KMS-11 (cell line): ENCODE data around the gene CNTN1.

ENCODE experiments used
- H2AFZ ChIP-seq: fragments of 200-600 bp; sonication (generic); 2 replicates; pipeline ENCODE4 v1.6.1; 2016; ENCODE audit warnings: antibody characterized with exemption, mixed run types, low read depth
- H3K27ac ChIP-seq: fragments of 200-600 bp; sonication (generic); 2 replicates; pipeline ENCODE4 v1.6.1; 2016; ENCODE audit warnings: mild to moderate bottlenecking, mixed run types
- H3K27me3 ChIP-seq: fragments of 200-600 bp; sonication (generic); 2 replicates; pipeline ENCODE4 v1.6.1; 2017; ENCODE audit warnings: mild to moderate bottlenecking, low read depth, mixed run types, moderate library complexity; ENCODE audit not compliant: insufficient read depth
- H3K36me3 ChIP-seq: fragments of 200-600 bp; sonication (generic); 2 replicates; pipeline ENCODE4 v1.6.1; 2017; ENCODE audit warnings: mild to moderate bottlenecking, mixed run types; ENCODE audit not compliant: insufficient read depth
- H3K4me1 ChIP-seq: fragments of 200-600 bp; sonication (generic); 2 replicates; pipeline ENCODE4 v1.6.1; 2016; ENCODE audit warnings: mild to moderate bottlenecking, low read depth, mixed run types; ENCODE audit not compliant: poor library complexity, severe bottlenecking
- H3K4me2 ChIP-seq: fragments of 200-600 bp; sonication (generic); 2 replicates; pipeline ENCODE4 v1.7.0; 2016; ENCODE audit warnings: mild to moderate bottlenecking, mixed run types
- H3K4me3 ChIP-seq: fragments of 200-600 bp; sonication (generic); IDR thresholded peaks from 2 replicates; pipeline ENCODE4 v1.6.1; 2017; ENCODE audit warnings: low read depth, low read length, mixed read lengths; ENCODE audit not compliant: insufficient read depth
- H3K79me2 ChIP-seq: fragments of 200-600 bp; sonication (generic); 2 replicates; pipeline ENCODE4 v1.6.1; 2016; ENCODE audit warnings: low read depth, mixed run types; ENCODE audit not compliant: insufficient read depth
- H3K9ac ChIP-seq: fragments of 200-600 bp; sonication (generic); 2 replicates; pipeline ENCODE4 v1.6.1; 2016; ENCODE audit warnings: mild to moderate bottlenecking, mixed run types
- H4K20me1 ChIP-seq: fragments of 200-600 bp; sonication (generic); 2 replicates; pipeline ENCODE4 v1.6.1; 2016; ENCODE audit warnings: mild to moderate bottlenecking, mixed run types; ENCODE audit not compliant: insufficient read depth
- CTCF ChIP-seq: fragments of 200-600 bp; sonication (generic); conservative IDR thresholded peaks from 2 replicates; pipeline ENCODE4 v1.6.1; 2017; ENCODE audit warnings: low read depth, mild to moderate bottlenecking, antibody characterized with exemption, low read length, moderate library complexity, mixed read lengths

Gene CNTN1

GRCh38 chr12:41089438-41089837 lies 397.2 kb downstream of the CNTN1 start:
- H4K20me1 ChIP-seq, result no peaks in the 10 kb centered on the region
- no peak for TF ChIP-seq CTCF
- H3K4me2 ChIP-seq, result no peak overlapping the region
- no peaks in the 10 kb centered on the region for H3K79me2 ChIP-seq
- no peak overlapping the region for H3K27ac ChIP-seq
- no peak overlapping the region for H3K4me3 ChIP-seq
- no peaks in the 10 kb centered on the region for H3K4me1 ChIP-seq
- no peaks in the 10 kb centered on the region for H3K27me3 ChIP-seq
- H2AFZ ChIP-seq, result no peak overlapping the region
- H3K9ac ChIP-seq, result no peak overlapping the region
- no peaks in the 10 kb centered on the region for H3K36me3 ChIP-seq

GRCh38 chr12:41092115-41092514 lies 399.9 kb downstream of the CNTN1 start:
- no peaks in the 10 kb centered on the region for H3K79me2 ChIP-seq
- no peaks in the 10 kb centered on the region for H4K20me1 ChIP-seq
- no peak overlapping the region for H3K4me2 ChIP-seq
- no peaks in the 10 kb centered on the region for H3K27me3 ChIP-seq
- H3K27ac ChIP-seq, result no peak overlapping the region
- H2AFZ ChIP-seq, result no peak overlapping the region
- H3K36me3 ChIP-seq, result no peaks in the 10 kb centered on the region
- no peak for TF ChIP-seq CTCF
- H3K4me3 ChIP-seq, result no peak overlapping the region
- H3K4me1 ChIP-seq, result no peaks in the 10 kb centered on the region
- H3K9ac ChIP-seq, result no peak overlapping the region

- Histone ChIP-seq H2AFZ (no peak overlapping the region), H3K27me3 (no peaks in the 10 kb centered on the region), H3K27ac (no peak overlapping the region), H3K36me3 (no peaks in the 10 kb centered on the region), H3K4me1 (no peaks in the 10 kb centered on the region), H3K9ac (no peak overlapping the region), H4K20me1 (no peaks in the 10 kb centered on the region), H3K4me2 (no peak overlapping the region), H3K4me3 (no peak overlapping the region), H3K79me2 (no peaks in the 10 kb centered on the region)
- no peak for TF ChIP-seq CTCF
Observed at GRCh38 chr12:41096797-41097196, 404.6 kb downstream of the CNTN1 start.

- no peak overlapping the region for H3K4me2 ChIP-seq
- no peak overlapping the region for H3K9ac ChIP-seq
- no peak overlapping the region for H2AFZ ChIP-seq
- H3K4me1 ChIP-seq, result no peaks in the 10 kb centered on the region
- H3K4me3 ChIP-seq, result no peak overlapping the region
- H4K20me1 ChIP-seq, result no peaks in the 10 kb centered on the region
- H3K27me3 ChIP-seq, result no peaks in the 10 kb centered on the region
- no peak for TF ChIP-seq CTCF
- no peaks in the 10 kb centered on the region for H3K36me3 ChIP-seq
- H3K79me2 ChIP-seq, result no peaks in the 10 kb centered on the region
- H3K27ac ChIP-seq, result no peak overlapping the region
Observed at GRCh38 chr12:41100572-41100971, 408.3 kb downstream of the CNTN1 start.

- H3K27ac ChIP-seq, result no peak overlapping the region
- no peak overlapping the region for H3K4me3 ChIP-seq
- H4K20me1 ChIP-seq, result no peaks in the 10 kb centered on the region
- no peak overlapping the region for H3K9ac ChIP-seq
- no peaks in the 10 kb centered on the region for H3K79me2 ChIP-seq
- H3K4me2 ChIP-seq, result no peak overlapping the region
- no peak for TF ChIP-seq CTCF
- H2AFZ ChIP-seq, result no peak overlapping the region
- H3K27me3 ChIP-seq, result no peaks in the 10 kb centered on the region
- no peaks in the 10 kb centered on the region for H3K4me1 ChIP-seq
- no peaks in the 10 kb centered on the region for H3K36me3 ChIP-seq
Observed at GRCh38 chr12:41101806-41102205, 409.6 kb downstream of the CNTN1 start.
